Right atrium auricular region (tissue), 2 donors: Measurements from ENCODE around the gene BRD3. TPM values are rescaled to one million over a fixed set of nuclear protein-coding genes. Genes with fewer than 3 reads are reported as not detected.

Source experiments
- DNase-seq: peaks from one replicate; pipeline ENCODE4 v3.0.0-alpha.2; 2019; ENCODE audit warnings: low spot score
- H3K27ac ChIP-seq, 2 donors: fragments of 200-600 bp; sonication (generic); 1 replicate in 1 of 2; 2 replicates in 1 of 2; pipeline ENCODE4 v1.5.1; 2016 to 2019
- H3K27me3 ChIP-seq, 2 donors: fragments of 200-600 bp; sonication (generic); one replicate each; pipeline versions ENCODE4 v1.5.1 to v1.6.0; 2017 to 2019
- H3K36me3 ChIP-seq: fragments of 200-600 bp; sonication (generic); one replicate; pipeline ENCODE4 v1.5.1; 2016
- H3K4me1 ChIP-seq, 2 donors: fragments of 200-600 bp; sonication (generic); one replicate each; pipeline versions ENCODE4 v1.5.1 to v1.6.0; 2017 to 2019
- H3K4me3 ChIP-seq, 2 donors: fragments of 200-600 bp; sonication (generic); 1 replicate in 1 of 2; 2 replicates in 1 of 2; pipeline ENCODE4 v1.5.1; 2017 to 2019; ENCODE audit warnings: mild to moderate bottlenecking in 1 of 2, moderate library complexity in 1 of 2
- H3K9me3 ChIP-seq, 2 donors: fragments of 200-600 bp; sonication (generic); one replicate each; pipeline ENCODE4 v1.5.1; 2019
- total RNA-seq, 2 donors: library from RNA; depleted of rRNA; stranded (reverse); fragments of >200 nt; gene quantifications; one replicate each; pipeline ENCODE4 v1.1.0, GENCODE V29; 2016
- TF ChIP-seq, protein P1 (sequence below), 2 donors: fragments of 200-600 bp; sonication (generic); IDR thresholded peaks; one replicate each; pipeline ENCODE4 v1.5.1; 2019; ENCODE audit warnings: antibody characterized with exemption in 2 of 2

The BRD3 gene
- total RNA-seq, 2 donors from 2014 or later = 14.1 to 18.5 TPM

DNA sequence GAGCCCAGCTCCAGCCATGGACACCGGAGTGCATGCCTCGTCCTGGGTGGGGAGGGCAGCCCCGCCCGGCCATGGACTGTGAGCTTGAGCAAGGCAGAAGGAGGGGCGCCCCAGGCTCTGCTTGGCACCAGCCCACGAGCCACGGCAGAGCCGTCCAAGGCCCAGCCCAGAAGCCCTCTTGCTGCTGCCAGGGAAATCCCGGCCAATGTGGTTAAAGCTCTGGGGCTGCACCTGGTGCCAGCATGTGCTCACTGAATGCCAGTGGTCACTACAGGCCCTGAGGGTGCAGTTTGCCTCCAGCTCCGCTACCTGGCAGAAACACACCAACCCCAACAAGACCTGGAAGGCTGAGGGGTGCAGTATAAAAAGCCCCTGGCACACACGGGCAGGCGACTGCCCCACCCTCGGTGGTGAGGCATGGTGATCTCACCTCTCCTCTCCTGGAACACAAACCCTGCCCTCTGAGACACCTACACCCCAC lies 11.8 kb downstream of the BRD3 start:
- Histone ChIP-seq H3K4me3 (peak overlapping the region in 1 of 2 donors; percentile 12), H3K36me3 (peaks cover 23% of the 10 kb centered on the region)
- peak; percentile 73 for DNase-seq

DNA sequence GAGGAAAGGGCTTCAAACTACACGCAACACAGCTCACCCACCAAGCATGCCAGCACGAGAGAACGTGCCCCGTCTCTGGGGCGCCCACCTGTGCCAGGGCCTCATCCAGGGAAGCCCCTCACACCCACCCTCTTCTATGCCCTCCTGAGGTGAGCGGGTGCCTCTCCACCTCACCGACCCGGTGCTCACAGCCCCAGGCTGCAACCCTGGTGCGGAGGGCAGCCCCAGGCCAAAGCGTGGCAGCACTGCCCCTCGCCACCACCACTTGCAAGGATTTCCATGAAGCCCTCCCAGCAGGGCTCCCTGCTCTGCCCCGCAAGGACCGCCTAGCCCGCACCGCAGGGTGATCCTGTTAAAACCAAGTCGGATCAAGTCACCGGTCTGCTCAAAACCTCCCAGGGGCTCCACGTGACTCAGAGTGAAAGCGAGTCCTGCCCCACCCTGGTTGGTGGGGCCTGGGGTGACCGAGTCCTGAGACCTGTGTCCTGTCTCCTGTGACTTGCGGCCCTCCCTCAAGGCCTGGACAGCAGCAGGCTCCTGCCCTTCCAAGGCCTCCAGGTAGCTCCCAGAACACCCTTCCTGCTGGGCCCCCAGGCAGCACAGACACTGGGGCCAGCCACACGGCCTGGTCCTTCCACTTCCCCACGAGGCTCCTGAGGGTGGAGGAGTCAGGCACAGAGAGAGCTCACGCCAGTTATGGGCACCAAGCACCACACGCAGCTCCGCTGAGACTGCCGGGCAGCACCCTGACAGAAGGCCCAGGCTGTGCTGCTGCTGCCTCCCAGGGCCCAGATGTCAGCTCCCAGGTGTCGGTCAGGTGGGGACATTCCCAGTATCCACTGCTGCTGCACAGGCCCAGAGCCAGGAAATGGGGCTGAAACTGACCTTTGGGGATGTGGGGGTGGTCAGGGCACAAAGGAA lies 12.7 kb downstream of the BRD3 start:
- no peaks in the 10 kb centered on the region for H3K9me3 ChIP-seq
- TF ChIP-seq, protein P1, sequence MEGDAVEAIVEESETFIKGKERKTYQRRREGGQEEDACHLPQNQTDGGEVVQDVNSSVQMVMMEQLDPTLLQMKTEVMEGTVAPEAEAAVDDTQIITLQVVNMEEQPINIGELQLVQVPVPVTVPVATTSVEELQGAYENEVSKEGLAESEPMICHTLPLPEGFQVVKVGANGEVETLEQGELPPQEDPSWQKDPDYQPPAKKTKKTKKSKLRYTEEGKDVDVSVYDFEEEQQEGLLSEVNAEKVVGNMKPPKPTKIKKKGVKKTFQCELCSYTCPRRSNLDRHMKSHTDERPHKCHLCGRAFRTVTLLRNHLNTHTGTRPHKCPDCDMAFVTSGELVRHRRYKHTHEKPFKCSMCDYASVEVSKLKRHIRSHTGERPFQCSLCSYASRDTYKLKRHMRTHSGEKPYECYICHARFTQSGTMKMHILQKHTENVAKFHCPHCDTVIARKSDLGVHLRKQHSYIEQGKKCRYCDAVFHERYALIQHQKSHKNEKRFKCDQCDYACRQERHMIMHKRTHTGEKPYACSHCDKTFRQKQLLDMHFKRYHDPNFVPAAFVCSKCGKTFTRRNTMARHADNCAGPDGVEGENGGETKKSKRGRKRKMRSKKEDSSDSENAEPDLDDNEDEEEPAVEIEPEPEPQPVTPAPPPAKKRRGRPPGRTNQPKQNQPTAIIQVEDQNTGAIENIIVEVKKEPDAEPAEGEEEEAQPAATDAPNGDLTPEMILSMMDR (IDR thresholded peaks at IDR 0.05) = no peak
- DNase-seq = no peak
- peaks cover 0 to 50% of the 10 kb centered on the region in 2 donors for H3K4me1 ChIP-seq
- H3K4me3 ChIP-seq = no peak overlapping the region
- peak overlapping the region; percentile 10 to 40 for H3K27ac ChIP-seq
- no peaks in the 10 kb centered on the region for H3K27me3 ChIP-seq
- H3K36me3 ChIP-seq = peaks cover 32% of the 10 kb centered on the region

More for the DNA sequence above, 11.8 kb downstream of the BRD3 start:
- H3K27me3 ChIP-seq = no peaks in the 10 kb centered on the region
- peak overlapping the region; percentile 10 to 40 for H3K27ac ChIP-seq
- TF ChIP-seq, protein P1 (IDR thresholded peaks at IDR 0.05) = no peak
- no peaks in the 10 kb centered on the region for H3K9me3 ChIP-seq
- peaks cover 0 to 59% of the 10 kb centered on the region in 2 donors for H3K4me1 ChIP-seq

DNA sequence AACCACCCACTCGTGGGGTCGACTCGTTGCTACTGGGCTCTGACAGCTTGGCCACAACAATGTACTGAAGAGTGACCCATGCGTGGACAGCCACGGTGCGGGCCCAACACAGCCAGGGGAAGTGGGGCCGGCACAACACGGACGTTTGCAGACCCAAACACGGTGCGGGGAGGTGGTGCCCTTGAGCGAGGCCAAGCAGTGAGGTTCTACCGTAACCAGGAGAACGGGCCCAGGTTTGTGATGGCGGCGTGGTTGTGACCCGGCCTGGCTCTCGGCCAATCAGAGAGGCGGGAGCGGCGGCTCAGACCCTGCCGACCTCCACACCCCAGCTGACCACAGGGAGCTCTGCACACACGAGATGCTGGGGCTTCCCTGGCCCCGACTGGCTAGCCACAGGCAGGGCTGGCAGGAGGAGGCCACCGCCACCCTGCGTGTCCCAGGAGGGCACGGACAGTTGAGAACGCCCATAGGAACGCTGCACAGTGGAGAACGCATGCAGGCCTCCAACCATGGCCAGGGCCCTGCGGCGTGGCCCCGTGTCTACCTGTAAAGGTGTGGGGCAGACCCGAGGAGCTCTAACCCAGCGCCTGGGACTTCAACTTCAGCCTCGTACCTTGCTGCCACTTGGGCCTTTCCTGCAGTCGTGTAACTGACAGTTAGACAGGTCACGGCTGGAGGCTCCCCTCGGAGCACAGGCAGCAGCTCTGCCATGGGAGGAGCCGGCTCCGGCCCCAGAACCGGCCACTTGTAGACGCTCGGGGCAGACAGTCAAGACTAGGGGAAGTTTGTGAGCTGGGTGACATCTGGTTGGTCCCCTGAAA lies 13.7 kb downstream of the BRD3 start:
- H3K4me1 ChIP-seq = peaks cover 0 to 50% of the 10 kb centered on the region in 2 donors
- H3K27ac ChIP-seq = no peak overlapping the region
- no peaks in the 10 kb centered on the region for H3K27me3 ChIP-seq
- H3K4me3 ChIP-seq = no peak overlapping the region
- DNase-seq = no peak
- peaks cover 40% of the 10 kb centered on the region for H3K36me3 ChIP-seq
- TF ChIP-seq, protein P1 (IDR thresholded peaks at IDR 0.05) = no peak
- no peaks in the 10 kb centered on the region for H3K9me3 ChIP-seq

DNA sequence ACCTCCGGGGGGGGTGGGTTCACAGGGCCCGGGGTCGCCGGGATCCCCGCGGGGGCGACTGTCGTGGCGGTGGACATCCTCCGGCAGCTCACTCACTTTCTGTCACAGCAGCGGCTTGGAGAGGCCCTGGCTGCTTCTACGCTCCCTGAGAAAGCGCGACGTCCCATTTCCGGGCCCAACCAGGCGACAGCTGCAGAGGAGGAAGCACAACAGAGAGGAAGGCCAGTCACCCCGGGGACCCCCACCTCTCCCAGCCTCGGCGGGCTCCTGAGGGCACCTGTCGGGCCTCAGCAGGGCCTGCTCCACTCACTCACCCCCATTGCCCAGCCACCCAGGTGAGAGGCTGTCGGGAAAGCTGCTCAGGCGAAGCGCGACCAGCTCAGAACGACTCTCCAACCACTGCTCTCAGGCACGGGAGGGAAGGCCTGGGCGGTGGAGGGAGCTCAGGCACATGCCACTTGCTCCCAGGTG lies 14.4 kb downstream of the BRD3 start:
- Histone ChIP-seq H3K27ac (no peak overlapping the region), H3K27me3 (no peaks in the 10 kb centered on the region), H3K4me3 (no peak overlapping the region), H3K4me1 (peaks cover 0 to 50% of the 10 kb centered on the region in 2 donors), H3K36me3 (peaks cover 47% of the 10 kb centered on the region), H3K9me3 (no peaks in the 10 kb centered on the region)
- no peak for DNase-seq
- TF ChIP-seq, protein P1 (IDR thresholded peaks at IDR 0.05) = no peak

DNA sequence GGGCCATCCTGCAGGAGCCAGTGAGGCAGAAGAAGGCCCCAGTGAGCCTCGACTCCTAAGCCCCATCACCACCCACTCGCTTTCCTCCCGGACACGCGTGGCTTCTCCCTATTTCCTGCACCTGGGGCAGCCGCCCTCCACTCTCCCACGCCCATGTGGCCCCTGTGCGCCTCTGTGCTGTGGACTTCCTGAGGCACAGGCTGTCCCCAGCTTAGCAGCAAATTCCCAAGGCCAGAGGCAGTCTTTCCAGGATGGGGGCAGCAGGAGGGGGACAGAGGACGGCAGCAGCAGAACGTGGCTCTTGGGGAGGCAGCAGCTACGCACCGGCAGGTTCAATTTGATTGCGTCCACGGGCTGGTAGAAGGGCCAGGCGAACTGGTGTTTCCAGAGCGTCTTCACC lies 14.9 kb downstream of the BRD3 start:
- H3K27ac ChIP-seq = no peak overlapping the region
- no peaks in the 10 kb centered on the region for H3K27me3 ChIP-seq
- H3K36me3 ChIP-seq = peaks cover 52% of the 10 kb centered on the region
- no peaks in the 10 kb centered on the region for H3K9me3 ChIP-seq
- DNase-seq = no peak
- peaks cover 0 to 45% of the 10 kb centered on the region in 2 donors for H3K4me1 ChIP-seq
- TF ChIP-seq, protein P1 (IDR thresholded peaks at IDR 0.05) = no peak
- no peak overlapping the region for H3K4me3 ChIP-seq
